SU-DHL-6 (cell line): Measurements from ENCODE around the gene SPHK1.

Source experiments
- H2AFZ ChIP-seq: fragments of 200-600 bp; sonication (generic); 2 replicates; pipeline ENCODE4 v1.6.1; 2014; ENCODE audit warnings: low read depth, mild to moderate bottlenecking, moderate library complexity, mixed read lengths, antibody characterized with exemption, low read length; ENCODE audit not compliant: severe bottlenecking
- H3F3A ChIP-seq: fragments of 200-600 bp; shearing (Covaris generic); 2 replicates; pipeline ENCODE4 v1.6.0; 2016; ENCODE audit warnings: antibody characterized with exemption, mild to moderate bottlenecking; ENCODE audit not compliant: insufficient read depth
- H3K27ac ChIP-seq: fragments of 200-600 bp; sonication (generic); 2 replicates; pipeline ENCODE4 v1.5.1; 2016; ENCODE audit warnings: low read depth, mild to moderate bottlenecking, low read length, moderate library complexity, mixed read lengths
- H3K27me3 ChIP-seq: fragments of 200-600 bp; sonication (generic), shearing (Covaris generic); 2 replicates; pipeline ENCODE4 v1.6.0; 2014; ENCODE audit warnings: mild to moderate bottlenecking, low read length
- H3K36me3 ChIP-seq: fragments of 200-600 bp; sonication (generic); 2 replicates; pipeline ENCODE4 v1.6.1; 2014; ENCODE audit warnings: mild to moderate bottlenecking, low read length, mixed read lengths
- H3K4me2 ChIP-seq: fragments of 300-600, 200-600 bp; shearing (Covaris generic), sonication (generic); 2 replicates; pipeline ENCODE4 v1.6.0; 2014; ENCODE audit warnings: low read length, low read depth, mild to moderate bottlenecking; ENCODE audit not compliant: poor library complexity, severe bottlenecking
- H3K4me3 ChIP-seq: fragments of 200-600 bp; sonication (generic); 2 replicates; pipeline ENCODE4 v1.5.1; 2014; ENCODE audit warnings: antibody characterized with exemption, low read length, mild to moderate bottlenecking, mixed read lengths; ENCODE audit not compliant: insufficient read depth, poor library complexity, severe bottlenecking
- H3K79me2 ChIP-seq: fragments of 200-600 bp; sonication (generic); 2 replicates; pipeline ENCODE4 v1.6.1; 2014; ENCODE audit warnings: mild to moderate bottlenecking, low read length, moderate library complexity; ENCODE audit not compliant: insufficient read depth
- H3K9ac ChIP-seq: fragments of 200-600 bp; sonication (generic); 2 replicates; pipeline ENCODE4 v1.7.0; 2014; ENCODE audit warnings: mild to moderate bottlenecking, low read length
- H3K9me2 ChIP-seq: fragments of 200-600 bp; sonication (generic); replicated peaks from 2 replicates; pipeline ENCODE4 v1.6.1; 2014; ENCODE audit warnings: low read length; ENCODE audit not compliant: insufficient read depth
- H3K9me3 ChIP-seq: fragments of 200-600 bp; sonication (generic); 2 replicates; pipeline ENCODE4 v1.6.1; 2014; ENCODE audit warnings: low read length, mixed read lengths; ENCODE audit not compliant: insufficient read depth
- H4K20me1 ChIP-seq: fragments of 200-600 bp; sonication (generic); 2 replicates; pipeline ENCODE4 v1.6.1; 2014; ENCODE audit warnings: low read depth, mild to moderate bottlenecking, antibody characterized with exemption, low read length, moderate library complexity, mixed read lengths
- EZH2phosphoT487 ChIP-seq: fragments of 200-600 bp; sonication (generic), shearing (Covaris generic); conservative IDR thresholded peaks from 2 replicates; pipeline ENCODE4 v1.6.1; 2018; ENCODE audit warnings: mild to moderate bottlenecking, antibody characterized with exemption, low read length, moderate library complexity, mixed read lengths
- TF ChIP-seq, protein P1 (sequence below): fragments of 200-600 bp; sonication (generic); IDR thresholded peaks from one replicate; pipeline ENCODE4 v1.5.1; 2017; ENCODE audit warnings: antibody characterized with exemption, mild to moderate bottlenecking, low read length, moderate library complexity; ENCODE audit not compliant: insufficient read depth, poor library complexity, severe bottlenecking

Gene SPHK1

DNA sequence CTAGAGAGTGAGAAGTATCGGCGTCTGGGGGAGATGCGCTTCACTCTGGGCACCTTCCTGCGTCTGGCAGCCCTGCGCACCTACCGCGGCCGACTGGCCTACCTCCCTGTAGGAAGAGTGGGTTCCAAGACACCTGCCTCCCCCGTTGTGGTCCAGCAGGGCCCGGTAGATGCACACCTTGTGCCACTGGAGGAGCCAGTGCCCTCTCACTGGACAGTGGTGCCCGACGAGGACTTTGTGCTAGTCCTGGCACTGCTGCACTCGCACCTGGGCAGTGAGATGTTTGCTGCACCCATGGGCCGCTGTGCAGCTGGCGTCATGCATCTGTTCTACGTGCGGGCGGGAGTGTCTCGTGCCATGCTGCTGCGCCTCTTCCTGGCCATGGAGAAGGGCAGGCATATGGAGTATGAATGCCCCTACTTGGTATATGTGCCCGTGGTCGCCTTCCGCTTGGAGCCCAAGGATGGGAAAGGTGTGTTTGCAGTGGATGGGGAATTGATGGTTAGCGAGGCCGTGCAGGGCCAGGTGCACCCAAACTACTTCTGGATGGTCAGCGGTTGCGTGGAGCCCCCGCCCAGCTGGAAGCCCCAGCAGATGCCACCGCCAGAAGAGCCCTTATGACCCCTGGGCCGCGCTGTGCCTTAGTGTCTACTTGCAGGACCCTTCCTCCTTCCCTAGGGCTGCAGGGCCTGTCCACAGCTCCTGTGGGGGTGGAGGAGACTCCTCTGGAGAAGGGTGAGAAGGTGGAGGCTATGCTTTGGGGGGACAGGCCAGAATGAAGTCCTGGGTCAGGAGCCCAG lies 2.8 kb downstream of the SPHK1 start:
- Histone ChIP-seq H2AFZ (no peak overlapping the region), H3K4me2 (no peak overlapping the region)

DNA sequence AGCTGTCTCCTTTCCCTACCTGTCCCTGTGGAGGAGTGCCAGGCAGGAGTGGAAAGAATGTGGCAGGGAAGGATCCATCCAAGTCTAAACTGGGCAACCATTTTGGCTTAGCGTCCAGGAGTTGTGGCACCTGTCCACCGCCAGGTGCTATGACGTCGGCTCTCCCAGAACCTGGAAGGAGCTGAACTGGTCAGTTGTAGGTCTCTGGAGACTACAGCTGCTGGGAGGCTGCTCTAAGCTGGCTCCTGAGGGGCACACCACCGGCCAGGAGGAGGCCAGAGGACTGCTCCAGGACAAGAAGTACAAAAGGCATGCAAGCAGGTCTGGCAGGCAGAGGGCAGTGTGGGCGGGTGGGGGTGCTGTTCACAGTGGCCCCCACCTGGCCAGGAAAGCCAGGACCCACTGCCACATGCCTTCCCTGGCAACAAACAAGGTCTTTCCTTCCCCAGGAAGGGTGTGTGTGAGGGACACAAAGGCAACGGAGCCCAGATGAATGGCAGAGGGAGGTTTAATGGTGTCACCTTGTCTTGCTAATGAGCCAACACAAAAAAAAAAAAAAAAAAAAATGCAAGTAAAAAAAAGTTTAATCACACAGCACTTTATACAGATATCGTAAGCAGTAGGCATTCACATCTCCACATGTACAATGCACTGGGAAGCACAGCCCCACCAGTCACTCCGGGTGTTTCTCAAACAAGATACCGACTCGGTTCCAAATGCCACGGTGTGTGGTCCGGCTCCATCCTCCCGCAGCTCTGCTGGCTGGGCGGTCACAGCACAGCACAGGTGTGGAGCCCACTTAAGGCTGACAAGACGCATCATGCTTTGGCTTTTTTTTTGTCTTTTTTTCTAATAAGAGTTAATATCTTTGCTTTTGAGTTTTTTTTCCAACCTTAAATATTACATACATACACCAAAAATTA lies 4.8 kb downstream of the SPHK1 start:
- Histone ChIP-seq H3F3A (no peaks in the 10 kb centered on the region), H3K27ac (no peak overlapping the region), H3K4me2 (no peak overlapping the region), H3K4me3 (no peak overlapping the region), H4K20me1 (no peaks in the 10 kb centered on the region), H3K36me3 (no peaks in the 10 kb centered on the region), H2AFZ (no peak overlapping the region), H3K27me3 (no peaks in the 10 kb centered on the region), H3K9me2 (no peaks in the 10 kb centered on the region), H3K9me3 (no peaks in the 10 kb centered on the region), H3K9ac (no peak overlapping the region), H3K79me2 (no peaks in the 10 kb centered on the region)
- no peak for TF ChIP-seq EZH2phosphoT487
- TF ChIP-seq, protein P1, sequence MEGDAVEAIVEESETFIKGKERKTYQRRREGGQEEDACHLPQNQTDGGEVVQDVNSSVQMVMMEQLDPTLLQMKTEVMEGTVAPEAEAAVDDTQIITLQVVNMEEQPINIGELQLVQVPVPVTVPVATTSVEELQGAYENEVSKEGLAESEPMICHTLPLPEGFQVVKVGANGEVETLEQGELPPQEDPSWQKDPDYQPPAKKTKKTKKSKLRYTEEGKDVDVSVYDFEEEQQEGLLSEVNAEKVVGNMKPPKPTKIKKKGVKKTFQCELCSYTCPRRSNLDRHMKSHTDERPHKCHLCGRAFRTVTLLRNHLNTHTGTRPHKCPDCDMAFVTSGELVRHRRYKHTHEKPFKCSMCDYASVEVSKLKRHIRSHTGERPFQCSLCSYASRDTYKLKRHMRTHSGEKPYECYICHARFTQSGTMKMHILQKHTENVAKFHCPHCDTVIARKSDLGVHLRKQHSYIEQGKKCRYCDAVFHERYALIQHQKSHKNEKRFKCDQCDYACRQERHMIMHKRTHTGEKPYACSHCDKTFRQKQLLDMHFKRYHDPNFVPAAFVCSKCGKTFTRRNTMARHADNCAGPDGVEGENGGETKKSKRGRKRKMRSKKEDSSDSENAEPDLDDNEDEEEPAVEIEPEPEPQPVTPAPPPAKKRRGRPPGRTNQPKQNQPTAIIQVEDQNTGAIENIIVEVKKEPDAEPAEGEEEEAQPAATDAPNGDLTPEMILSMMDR = no peak

More for the DNA sequence above, 2.8 kb downstream of the SPHK1 start:
- H3K79me2 ChIP-seq = no peaks in the 10 kb centered on the region
- TF ChIP-seq, protein P1 = no peak
- TF ChIP-seq EZH2phosphoT487 = no peak
- no peak overlapping the region for H3K27ac ChIP-seq
- no peaks in the 10 kb centered on the region for H4K20me1 ChIP-seq
- no peaks in the 10 kb centered on the region for H3K36me3 ChIP-seq
- H3K27me3 ChIP-seq = no peaks in the 10 kb centered on the region
- no peak overlapping the region for H3K4me3 ChIP-seq
- no peak overlapping the region for H3K9ac ChIP-seq
- no peaks in the 10 kb centered on the region for H3F3A ChIP-seq
- H3K9me2 ChIP-seq = no peaks in the 10 kb centered on the region
- H3K9me3 ChIP-seq = no peaks in the 10 kb centered on the region

DNA sequence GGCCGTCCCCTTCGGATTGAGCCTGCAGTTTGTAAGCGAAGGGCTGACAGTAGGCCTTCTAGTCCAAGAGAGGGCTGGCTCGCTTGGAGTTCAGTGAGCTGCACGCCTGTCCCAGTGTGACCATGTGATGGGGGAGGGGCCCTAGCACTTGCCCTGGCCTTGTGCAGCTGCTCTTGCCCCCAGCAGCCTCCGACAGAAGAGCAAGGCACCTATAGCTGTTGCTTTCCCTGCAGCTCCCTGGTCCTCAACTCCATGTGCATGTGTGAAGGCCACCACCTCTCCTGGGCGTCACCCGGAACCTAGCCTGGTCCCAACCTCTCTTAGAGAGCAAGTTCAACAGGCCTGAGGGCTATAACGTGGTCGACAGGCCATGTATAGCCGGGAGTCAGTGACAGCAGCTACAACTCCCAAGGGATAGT lies 5.6 kb downstream of the SPHK1 start:
- Histone ChIP-seq H3K27ac (no peak overlapping the region), H3K27me3 (no peaks in the 10 kb centered on the region), H3K4me3 (no peak overlapping the region), H3K36me3 (no peaks in the 10 kb centered on the region), H3K9ac (no peak overlapping the region), H3K79me2 (no peaks in the 10 kb centered on the region), H2AFZ (no peak overlapping the region), H4K20me1 (no peaks in the 10 kb centered on the region), H3K9me2 (no peaks in the 10 kb centered on the region), H3F3A (no peaks in the 10 kb centered on the region), H3K9me3 (no peaks in the 10 kb centered on the region), H3K4me2 (no peak overlapping the region)
- TF ChIP-seq, protein P1 = no peak
- TF ChIP-seq EZH2phosphoT487 = no peak
